Measurements from ENCODE around the gene SCRG1. TPM values are rescaled to one million over a fixed set of nuclear protein-coding genes. Genes with fewer than 3 reads are reported as not detected.

The SCRG1 gene
- total RNA-seq, 1 donor from 2014 or later, result not detected

DNA sequence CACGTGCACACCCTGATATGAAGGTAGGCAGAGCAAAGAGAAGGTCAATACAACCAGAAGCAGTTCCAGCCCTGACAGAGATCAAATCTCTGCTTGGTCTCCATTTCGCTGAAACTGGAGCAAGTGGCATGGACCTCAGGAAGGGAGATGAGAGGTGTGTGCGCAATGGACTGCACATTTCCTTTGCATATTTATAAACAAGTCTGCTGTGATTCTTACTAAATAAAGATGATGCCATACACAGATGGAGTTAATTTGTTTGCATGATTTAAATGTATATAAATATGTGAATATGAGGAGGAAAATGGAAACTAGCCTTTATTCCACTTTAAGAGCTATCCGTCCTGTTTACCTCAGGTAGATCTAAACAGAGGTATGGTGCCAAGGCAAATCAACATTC lies 2.1 kb upstream of the SCRG1 start:
- H3K36me3 ChIP-seq (ENCODE audit: control insufficient read depth, insufficient read depth, low read length), result no peaks in the 10 kb centered on the region
- no peak for DNase-seq (ENCODE audit: low read depth)
- TF ChIP-seq, protein P1, sequence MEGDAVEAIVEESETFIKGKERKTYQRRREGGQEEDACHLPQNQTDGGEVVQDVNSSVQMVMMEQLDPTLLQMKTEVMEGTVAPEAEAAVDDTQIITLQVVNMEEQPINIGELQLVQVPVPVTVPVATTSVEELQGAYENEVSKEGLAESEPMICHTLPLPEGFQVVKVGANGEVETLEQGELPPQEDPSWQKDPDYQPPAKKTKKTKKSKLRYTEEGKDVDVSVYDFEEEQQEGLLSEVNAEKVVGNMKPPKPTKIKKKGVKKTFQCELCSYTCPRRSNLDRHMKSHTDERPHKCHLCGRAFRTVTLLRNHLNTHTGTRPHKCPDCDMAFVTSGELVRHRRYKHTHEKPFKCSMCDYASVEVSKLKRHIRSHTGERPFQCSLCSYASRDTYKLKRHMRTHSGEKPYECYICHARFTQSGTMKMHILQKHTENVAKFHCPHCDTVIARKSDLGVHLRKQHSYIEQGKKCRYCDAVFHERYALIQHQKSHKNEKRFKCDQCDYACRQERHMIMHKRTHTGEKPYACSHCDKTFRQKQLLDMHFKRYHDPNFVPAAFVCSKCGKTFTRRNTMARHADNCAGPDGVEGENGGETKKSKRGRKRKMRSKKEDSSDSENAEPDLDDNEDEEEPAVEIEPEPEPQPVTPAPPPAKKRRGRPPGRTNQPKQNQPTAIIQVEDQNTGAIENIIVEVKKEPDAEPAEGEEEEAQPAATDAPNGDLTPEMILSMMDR (IDR thresholded peaks at IDR 0.05; ENCODE audit: insufficient read depth, low read length, poor library complexity, severe bottlenecking), result no peak
- H3K4me3 ChIP-seq (ENCODE audit: low read depth, low read length), result no peak overlapping the region
- H3K27me3 ChIP-seq (ENCODE audit: control insufficient read depth, insufficient read depth, low read length), result no peaks in the 10 kb centered on the region

DNA sequence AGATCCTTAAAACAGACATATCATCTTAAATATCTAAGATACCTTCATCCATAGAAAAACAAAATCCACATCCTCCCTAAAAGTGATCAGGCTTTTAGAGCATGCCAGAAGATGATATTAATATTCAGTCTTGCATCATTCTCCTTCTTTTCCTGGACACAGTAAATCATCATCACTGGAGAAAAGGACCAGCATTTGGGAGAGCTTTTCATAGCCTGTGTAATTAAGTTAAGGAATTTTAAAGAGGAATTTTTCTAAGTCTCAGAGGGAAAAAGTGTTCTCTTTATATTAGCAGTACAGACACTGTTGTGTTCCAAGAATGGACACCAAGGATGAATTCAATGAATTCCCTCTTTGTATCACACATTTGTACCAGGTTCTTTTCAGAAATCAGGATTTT lies 696 bp downstream of the SCRG1 start:
- Histone ChIP-seq H3K4me3 (ENCODE audit: low read depth, low read length) (no peak overlapping the region), H3K27me3 (ENCODE audit: control insufficient read depth, insufficient read depth, low read length) (no peaks in the 10 kb centered on the region), H3K36me3 (ENCODE audit: control insufficient read depth, insufficient read depth, low read length) (no peaks in the 10 kb centered on the region)
- DNase-seq (ENCODE audit: low read depth), result no peak
- TF ChIP-seq, protein P1 (IDR thresholded peaks at IDR 0.05; ENCODE audit: insufficient read depth, low read length, poor library complexity, severe bottlenecking), result no peak

DNA sequence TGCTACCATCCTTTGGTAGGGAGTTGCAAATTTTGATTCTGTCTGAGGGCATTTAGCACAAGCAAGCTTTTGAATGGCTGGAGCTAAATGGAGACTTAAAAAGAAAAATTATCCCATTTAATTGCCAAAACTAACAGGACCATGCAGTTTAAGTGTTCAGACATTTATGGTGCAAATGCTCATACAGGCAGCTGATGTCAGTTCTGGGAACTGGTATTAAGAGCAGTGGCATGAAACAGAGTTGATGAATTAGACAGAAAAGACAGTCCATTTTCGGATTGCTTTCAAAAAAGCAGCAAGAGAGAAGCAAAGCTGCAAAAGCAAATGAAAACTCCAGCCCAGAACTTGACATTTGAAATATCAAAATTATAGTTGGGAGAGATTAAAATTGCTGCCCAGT lies 1.3 kb downstream of the SCRG1 start:
- Histone ChIP-seq H3K4me3 (ENCODE audit: low read depth, low read length) (no peak overlapping the region), H3K27me3 (ENCODE audit: control insufficient read depth, insufficient read depth, low read length) (no peaks in the 10 kb centered on the region), H3K36me3 (ENCODE audit: control insufficient read depth, insufficient read depth, low read length) (no peaks in the 10 kb centered on the region)
- TF ChIP-seq, protein P1 (IDR thresholded peaks at IDR 0.05; ENCODE audit: insufficient read depth, low read length, poor library complexity, severe bottlenecking), result no peak
- DNase-seq (ENCODE audit: low read depth), result no peak

DNA sequence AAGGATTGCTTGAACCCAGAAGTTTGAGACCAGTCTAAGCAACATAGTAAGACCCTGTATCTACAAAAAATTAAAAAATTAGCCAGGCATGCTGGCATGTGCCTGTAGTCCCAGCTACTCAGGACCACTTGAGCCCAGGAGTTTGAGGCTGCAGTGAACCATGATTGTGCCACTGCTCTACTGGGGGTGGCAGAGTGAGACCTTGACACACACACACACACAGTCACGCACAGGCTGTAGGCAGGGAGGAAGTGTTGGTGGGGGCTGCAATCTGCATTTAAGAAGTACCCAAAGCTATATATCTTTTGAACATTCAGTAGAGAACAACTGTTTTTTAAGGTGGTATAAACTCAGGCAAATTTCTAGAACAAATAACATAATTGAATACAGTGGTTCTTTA lies 7.2 kb downstream of the SCRG1 start:
- no peak for DNase-seq (ENCODE audit: low read depth)
- TF ChIP-seq, protein P1 (IDR thresholded peaks at IDR 0.05; ENCODE audit: insufficient read depth, low read length, poor library complexity, severe bottlenecking), result no peak
- no peaks in the 10 kb centered on the region for H3K36me3 ChIP-seq (ENCODE audit: control insufficient read depth, insufficient read depth, low read length)
- no peak overlapping the region for H3K4me3 ChIP-seq (ENCODE audit: low read depth, low read length)
- H3K27me3 ChIP-seq (ENCODE audit: control insufficient read depth, insufficient read depth, low read length), result no peaks in the 10 kb centered on the region

DNA sequence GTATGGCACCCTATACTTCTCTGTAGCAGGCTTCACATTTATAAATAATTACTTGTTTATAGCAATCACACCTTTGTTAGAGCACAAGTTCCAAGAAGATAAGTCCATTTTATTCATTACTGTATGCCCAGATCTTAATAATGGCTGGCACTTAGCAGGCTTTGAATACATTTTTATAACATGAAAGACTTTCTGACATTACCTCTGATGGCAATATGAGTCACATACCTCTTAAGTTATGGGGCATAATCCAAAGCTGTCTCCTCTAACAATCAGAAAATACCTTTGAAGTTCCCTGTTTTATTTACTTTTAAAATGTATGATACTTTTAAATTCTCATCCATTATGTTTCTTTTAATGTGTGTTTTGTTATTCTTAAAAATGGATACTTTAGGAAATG lies 12.2 kb downstream of the SCRG1 start:
- DNase-seq (ENCODE audit: low read depth), result no peak
- no peak overlapping the region for H3K4me3 ChIP-seq (ENCODE audit: low read depth, low read length)
- no peaks in the 10 kb centered on the region for H3K36me3 ChIP-seq (ENCODE audit: control insufficient read depth, insufficient read depth, low read length)
- TF ChIP-seq, protein P1 (IDR thresholded peaks at IDR 0.05; ENCODE audit: insufficient read depth, low read length, poor library complexity, severe bottlenecking), result no peak
- no peaks in the 10 kb centered on the region for H3K27me3 ChIP-seq (ENCODE audit: control insufficient read depth, insufficient read depth, low read length)

DNA sequence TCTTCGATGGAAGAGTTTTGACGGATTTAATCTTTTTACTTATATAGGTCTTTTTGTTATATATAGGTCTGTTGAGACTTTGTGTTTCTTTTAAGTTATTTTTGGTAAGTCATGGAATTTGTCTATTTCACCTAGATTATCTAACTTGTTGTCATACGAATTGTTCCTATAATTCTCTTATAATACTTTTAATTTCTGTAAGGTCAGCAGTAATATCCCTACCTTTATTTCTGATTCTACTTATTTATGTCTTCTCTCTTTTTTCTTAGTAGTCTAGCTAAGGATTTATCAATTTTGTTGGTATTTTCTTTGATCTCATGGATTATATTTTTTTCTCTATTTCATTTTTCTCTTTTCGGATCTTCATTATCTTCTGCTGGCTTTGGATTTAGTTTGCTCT lies 16.6 kb downstream of the SCRG1 start:
- TF ChIP-seq, protein P1 (IDR thresholded peaks at IDR 0.05; ENCODE audit: insufficient read depth, low read length, poor library complexity, severe bottlenecking), result no peak
- H3K27me3 ChIP-seq (ENCODE audit: control insufficient read depth, insufficient read depth, low read length), result no peaks in the 10 kb centered on the region
- DNase-seq (ENCODE audit: low read depth), result no peak
- no peaks in the 10 kb centered on the region for H3K36me3 ChIP-seq (ENCODE audit: control insufficient read depth, insufficient read depth, low read length)
- no peak overlapping the region for H3K4me3 ChIP-seq (ENCODE audit: low read depth, low read length)

Data from kidney epithelial cell (primary cell).